ENCODE data around the gene SAMD4B. TPM values are rescaled to one million over a fixed set of nuclear protein-coding genes. Genes with fewer than 3 reads are reported as not detected.
A peak's percentile ranks its signal among the peaks of the same experiment; 100 is the strongest.

The SAMD4B gene
- total and polyA plus RNA-seq, 2 of the 8 experiments (the other 6 are each of a cell fraction or from before 2014, with no cell fraction given), result 137 to 158 TPM

DNA sequence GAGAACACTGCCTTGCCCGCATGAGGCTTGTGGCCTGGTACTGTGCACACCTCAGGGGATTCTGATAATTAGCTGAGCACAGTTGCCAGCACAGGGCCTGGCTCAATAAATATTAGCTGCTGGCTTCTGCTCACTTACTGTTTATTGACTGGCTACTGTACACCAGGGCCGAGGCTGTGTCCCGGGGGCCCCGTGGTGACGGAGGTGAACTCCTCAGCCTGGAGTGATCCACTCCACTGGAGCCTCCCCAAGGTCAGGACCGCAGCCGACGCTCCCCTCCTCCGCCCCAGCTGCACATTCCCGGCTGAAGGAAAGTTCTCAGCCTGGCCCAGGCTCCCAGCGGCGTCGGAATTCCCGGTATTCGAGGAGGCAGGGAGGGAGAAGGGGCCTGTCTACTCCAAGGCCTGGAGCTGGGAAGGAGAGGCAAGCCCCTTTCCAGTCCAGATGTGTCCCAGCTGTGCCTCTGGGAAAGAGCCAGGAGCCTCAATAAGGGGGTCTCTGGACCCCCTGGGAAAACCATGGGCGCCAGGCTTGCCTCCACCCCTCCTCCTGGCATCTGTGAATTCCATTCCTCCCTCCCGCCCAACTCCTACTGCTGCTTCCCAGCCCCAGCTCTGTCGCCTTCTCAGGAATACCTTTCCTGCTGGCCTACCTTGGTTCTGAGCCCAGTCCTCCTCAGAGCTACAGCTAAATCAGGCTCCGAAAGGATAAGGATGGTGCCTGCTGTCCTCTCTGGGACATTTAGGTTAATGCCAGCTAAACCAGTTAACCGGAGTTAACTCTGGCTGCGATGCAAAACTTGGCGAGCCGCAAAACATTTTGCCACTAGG, 86.3 kb downstream of the SAMD4B start (continued):
- peak; percentile 88 for TF ChIP-seq SP1 (IDR thresholded peaks at IDR 0.05; ENCODE audit: low read depth, low read length)
- peak; percentile 76 for TF ChIP-seq POLR2AphosphoS5 (IDR thresholded peaks at IDR 0.05; ENCODE audit: low read depth, low read length)
- TF ChIP-seq SUZ12 (IDR thresholded peaks at IDR 0.05; ENCODE audit: low read length), result no peak
- TF ChIP-seq, protein P1, sequence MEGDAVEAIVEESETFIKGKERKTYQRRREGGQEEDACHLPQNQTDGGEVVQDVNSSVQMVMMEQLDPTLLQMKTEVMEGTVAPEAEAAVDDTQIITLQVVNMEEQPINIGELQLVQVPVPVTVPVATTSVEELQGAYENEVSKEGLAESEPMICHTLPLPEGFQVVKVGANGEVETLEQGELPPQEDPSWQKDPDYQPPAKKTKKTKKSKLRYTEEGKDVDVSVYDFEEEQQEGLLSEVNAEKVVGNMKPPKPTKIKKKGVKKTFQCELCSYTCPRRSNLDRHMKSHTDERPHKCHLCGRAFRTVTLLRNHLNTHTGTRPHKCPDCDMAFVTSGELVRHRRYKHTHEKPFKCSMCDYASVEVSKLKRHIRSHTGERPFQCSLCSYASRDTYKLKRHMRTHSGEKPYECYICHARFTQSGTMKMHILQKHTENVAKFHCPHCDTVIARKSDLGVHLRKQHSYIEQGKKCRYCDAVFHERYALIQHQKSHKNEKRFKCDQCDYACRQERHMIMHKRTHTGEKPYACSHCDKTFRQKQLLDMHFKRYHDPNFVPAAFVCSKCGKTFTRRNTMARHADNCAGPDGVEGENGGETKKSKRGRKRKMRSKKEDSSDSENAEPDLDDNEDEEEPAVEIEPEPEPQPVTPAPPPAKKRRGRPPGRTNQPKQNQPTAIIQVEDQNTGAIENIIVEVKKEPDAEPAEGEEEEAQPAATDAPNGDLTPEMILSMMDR (IDR thresholded peaks at IDR 0.05; ENCODE audit: control extremely low read depth in 1 of 3, insufficient read depth in 1 of 3, low read depth in 1 of 3, low read length in 3 of 3), result no peak
- no peak for TF ChIP-seq CEBPB (IDR thresholded peaks at IDR 0.05; ENCODE audit: low read depth, low read length)

Measured in H1 (cell line).